Activated CD4-positive, alpha-beta T cell treated with anti-CD3 and anti-CD28 coated beads, Interleukin-2, amount 50 U/mL, for 48 hours (primary cell): ENCODE measurements around the gene NEB.
"Not testable (repeated sequence)": the region's sequence is repeated elsewhere in the genome, so short reads cannot be mapped to it uniquely, and the experiment has no call there.

Experiments
- DNase-seq, 2 experiments: peaks; one replicate each; pipeline ENCODE4 v3.0.0-alpha.2; 2020

NEB gene

GRCh38 chr2:151760139-151760650 lies 25.9 kb upstream of the NEB start:
- no peak for DNase-seq

DNA sequence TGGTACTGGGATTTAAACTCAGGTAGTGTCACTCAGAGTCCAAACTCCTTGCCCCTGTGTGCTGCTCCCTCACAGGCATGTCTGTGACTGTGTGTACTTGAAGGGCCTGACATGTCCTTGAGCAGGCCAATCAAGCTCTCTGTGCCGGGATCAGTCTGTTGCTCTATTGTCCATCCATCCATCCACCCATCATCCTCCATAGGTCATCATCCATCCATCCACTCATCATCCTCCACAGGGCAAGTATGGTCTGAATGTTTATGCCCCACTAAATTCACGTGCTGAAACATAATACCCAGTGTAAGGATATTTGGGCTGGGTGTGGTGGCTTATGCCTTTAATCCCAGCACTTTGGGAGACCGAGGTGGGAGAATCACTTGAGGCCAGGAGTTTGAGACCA lies 24.5 kb upstream of the NEB start:
- no peak for DNase-seq

GRCh38 chr2:151757861-151758260 lies 23.6 kb upstream of the NEB start:
- DNase-seq, result no peak

DNA sequence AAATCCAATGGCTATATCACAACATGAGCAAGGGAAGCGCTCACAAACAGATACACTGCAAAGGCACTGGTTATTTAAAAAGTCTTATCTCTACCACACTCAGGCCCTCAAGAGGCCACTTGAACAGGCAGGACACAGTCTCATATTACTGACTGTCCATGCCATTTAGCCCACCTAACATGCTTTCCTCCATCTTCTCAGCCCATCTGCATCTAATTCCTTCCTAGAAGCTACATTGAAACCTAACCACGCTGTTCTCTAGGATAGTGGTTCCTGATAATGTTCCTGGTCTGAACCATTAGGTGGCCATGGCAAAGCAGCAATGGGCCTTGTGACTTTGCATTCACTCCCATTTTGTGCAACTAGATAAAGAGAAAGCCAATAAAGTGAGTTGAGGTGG lies 22.5 kb upstream of the NEB start:
- no peak for DNase-seq

DNA sequence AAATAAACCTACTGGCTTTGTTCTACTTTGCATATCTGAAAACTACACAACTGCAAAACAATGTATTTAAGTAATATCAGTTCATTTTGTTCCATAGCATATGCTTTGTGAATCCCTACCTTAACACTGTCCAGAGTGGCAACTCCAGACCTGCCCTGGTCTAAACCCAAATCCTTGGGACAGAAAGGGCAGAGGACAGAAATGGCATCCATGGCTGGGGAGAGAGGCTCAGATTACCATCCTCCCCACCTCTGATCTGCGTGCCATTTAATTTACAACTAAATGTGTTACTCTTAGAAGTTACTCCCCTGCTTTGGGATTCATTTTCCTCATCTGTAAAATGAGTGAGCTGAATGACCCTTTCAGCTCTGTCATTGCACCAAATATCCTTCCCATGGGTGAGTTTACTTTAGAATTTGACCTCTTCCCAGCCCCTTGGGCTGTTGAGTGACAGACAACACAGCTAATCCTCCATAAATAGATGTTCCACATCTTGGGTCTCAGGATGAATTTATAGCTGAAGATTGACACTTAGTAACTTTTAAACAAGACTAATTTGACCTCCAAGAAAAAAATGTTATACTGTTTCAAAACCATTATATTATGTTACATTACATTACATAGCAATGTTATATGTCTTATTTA lies 20.1 kb upstream of the NEB start:
- no peak for DNase-seq

- DNase-seq, result no peak
Observed at GRCh38 chr2:151753540-151753939, 19.3 kb upstream of the NEB start.

DNA sequence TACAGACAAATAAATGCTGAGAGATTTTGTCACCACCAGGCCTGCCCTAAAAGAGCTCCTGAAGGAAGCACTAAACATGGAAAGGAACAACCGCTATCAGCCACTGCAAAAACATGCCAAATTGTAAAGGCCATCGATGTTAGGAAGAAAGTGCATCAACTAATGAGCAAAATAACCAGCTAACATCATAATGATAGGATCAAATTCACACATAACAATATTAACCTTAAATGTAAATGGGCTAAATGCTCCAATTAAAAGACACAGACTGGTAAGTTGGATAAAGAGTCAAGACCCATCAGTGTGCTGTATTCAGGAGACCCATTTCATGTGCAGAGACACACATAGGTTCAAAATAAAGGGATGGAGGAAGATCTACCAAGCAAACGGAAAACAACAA lies 11.0 kb upstream of the NEB start:
- DNase-seq, result not testable (repeated sequence)

DNA sequence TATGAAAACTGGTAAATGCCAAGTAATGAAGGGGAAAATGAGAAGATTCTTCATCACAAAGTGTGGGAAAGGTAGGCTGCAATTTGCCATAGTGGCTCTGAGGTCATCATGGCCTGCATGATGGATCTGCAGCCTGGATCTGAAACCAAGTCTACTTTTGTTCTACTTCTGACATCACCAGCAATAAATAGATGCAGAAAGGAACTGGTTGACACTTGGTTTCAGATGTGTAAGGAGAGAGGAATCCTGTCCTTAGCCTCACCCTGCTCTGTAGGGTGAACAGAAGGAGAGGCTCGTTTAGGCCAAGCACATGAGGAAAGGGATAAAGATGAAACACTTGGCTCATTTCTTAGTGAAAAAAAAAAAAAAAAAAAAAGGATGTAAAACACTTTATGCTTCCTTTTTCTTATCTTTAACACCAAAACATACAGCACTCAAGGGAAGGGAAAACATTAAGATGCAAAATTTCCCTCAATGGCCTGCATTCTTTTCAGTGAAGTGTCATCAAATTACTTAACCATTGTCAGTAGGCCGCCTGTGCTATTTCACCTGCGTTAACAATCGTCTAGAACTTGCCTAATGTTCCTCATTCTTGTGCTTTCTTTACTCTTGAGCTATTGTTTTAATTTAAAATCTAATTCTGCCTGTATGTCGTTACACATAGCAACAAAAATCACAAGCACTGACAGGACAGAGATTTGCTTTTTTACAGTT lies 3.9 kb downstream of the NEB start:
- DNase-seq, result no peak

DNA sequence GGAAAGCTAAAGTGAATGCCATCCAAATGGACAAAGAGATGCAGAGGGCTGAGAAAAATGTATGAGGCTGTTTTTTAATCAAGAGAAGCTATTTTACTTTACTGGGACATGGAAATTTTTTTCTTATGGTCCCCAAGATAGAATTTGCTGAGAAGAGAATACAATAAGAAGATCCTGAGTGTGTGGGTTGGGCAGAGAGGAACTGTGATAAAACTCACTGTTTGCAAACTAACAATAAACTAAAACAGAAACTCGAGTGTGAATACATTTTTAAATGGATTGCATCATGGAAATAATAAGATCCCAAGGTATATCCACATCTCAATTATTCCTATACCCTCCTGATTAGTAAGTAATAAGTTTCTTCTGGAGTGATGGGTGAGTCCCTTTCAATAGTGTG lies 4.4 kb downstream of the NEB start:
- DNase-seq, result no peak

DNA sequence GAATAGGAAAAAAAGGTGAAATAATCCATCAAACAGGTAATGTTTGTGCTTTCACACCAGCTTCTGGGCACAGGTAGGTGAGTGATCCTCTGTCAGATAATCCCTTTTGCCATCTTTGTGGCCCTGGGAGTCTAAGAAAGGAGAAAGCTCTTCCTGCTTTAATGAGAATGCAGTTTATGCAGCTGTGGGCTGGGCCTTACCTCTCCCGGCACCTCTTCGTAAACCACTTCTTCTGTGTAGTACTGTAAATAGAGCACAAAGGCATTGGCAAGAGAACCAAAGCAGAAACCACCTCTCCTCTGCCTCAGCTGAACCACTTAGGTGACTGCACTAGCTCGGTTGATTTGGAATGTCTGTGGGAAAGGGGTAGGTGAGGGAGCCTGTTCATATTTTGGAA lies 4.9 kb downstream of the NEB start:
- DNase-seq, result no peak

- DNase-seq, result no peak
Observed at GRCh38 chr2:151728804-151729414, 5.4 kb downstream of the NEB start.

DNA sequence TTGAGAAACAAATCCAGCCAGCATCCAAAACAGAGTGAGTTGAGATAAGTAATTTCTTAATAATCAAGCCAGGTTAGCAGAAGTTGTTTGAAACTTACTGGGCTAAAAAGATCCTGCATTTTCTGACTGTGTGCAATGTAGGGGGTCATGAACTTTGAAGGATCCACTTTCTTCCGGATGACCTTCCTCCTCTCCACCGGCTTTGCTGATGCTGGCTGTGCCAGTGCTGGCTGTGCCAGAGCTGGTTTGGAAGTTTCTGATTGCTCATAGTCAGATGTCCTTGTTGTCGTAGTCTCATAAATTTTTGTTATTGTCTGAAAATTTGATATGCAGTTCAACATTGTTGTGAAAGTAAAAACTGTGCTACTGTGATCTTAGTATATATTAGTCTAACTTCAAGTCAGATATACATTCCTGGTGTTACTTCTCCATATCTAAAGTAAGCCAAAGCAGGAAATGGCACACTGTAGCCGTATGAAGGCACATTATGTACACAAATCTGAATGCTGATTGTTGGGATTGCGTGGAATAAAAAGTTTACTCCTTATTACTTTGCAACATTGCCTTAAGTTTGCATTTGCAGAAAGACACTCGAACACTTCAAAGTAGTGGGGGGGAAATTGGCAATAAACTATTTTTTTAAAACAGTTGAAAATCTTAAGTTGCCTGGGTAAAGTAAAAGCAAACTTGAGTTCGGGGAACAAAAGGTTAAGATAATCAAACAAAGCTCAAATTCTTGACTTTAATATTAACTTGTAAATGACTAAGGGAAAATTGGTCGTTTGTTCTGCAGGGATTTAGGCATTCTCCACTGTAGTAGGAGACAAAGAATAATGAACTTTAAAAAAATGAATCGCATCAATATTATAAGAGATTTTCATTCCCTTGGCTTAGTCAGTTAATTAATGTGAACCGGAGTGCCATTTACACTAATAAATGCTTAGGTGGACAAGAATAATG lies 6.4 kb downstream of the NEB start:
- DNase-seq, result no peak

- DNase-seq, result no peak
Observed at GRCh38 chr2:151721161-151721560, 13.1 kb downstream of the NEB start.

- no peak for DNase-seq
Observed at GRCh38 chr2:151720521-151720920, 13.8 kb downstream of the NEB start.

- no peak for DNase-seq
Observed at GRCh38 chr2:151718796-151719195, 15.5 kb downstream of the NEB start.

- no peak for DNase-seq
Observed at GRCh38 chr2:151718247-151718646, 16.0 kb downstream of the NEB start.

- DNase-seq, result no peak
Observed at GRCh38 chr2:151716721-151717120, 17.6 kb downstream of the NEB start.

GRCh38 chr2:151713291-151713903 lies 20.9 kb downstream of the NEB start:
- DNase-seq, result no peak

DNA sequence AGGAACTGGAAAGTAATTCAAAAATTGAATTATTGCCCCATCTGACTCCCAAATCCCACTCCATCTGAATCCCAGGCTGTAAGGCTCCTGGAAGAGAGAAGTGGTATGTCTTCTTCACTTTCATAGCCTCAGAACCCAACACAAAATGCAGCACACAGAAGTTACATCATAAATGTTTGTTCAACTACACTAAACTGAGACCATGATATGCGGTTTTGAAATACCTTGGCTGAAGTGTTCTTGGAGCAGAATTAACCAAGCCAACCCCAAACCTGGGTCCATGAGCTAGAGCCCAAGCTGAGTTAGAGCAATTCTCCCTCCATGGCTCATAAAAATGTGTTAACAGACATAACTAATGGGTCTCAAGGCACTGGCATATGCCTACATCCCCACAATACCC lies 23.3 kb downstream of the NEB start:
- no peak for DNase-seq

DNA sequence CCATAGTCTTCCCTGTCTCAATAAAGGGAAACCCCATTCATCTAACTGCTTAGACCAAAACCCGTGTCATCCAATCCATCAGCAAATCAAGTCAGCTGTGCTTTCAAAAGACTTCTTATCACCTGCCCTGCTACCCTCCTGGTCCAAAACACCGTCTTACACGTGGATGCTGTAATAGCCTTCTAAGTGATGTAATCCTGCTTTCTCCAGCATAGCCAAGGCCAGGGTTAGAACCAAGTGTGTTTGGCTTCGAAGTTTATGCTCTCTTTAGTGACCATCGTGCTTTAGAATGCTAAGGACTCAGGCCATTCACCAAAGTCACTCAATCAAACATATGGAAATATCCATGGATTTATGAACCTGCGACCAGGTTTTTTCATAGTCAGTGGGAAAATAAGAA lies 25.5 kb downstream of the NEB start:
- no peak for DNase-seq

GRCh38 chr2:151707857-151708256 lies 26.4 kb downstream of the NEB start:
- DNase-seq, result no peak

GRCh38 chr2:151704480-151704961 lies 29.8 kb downstream of the NEB start:
- DNase-seq, result not testable (repeated sequence)
